ENCODE measurements around the gene PNMA8B.

The PNMA8B gene

DNA sequence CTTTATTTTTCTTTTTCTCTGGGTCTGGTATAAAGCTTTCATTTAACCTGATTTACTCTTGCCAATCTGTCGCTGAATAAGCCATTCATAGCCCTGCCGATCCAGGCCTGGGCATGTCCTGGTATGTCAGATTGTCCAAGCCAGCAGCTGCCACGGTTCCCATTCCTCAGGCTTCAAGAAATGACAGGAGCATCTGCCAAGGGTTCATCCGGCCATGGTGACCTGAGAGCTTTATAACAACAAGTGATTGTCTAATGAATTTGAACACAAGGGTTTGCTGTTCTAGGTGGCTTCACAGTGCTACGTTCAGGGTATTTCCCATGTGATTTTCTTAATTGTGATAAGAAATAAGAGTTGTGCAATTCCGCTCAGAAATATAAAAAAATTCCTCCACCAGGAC is 44.3 kb downstream of the PNMA8B start:
- peak; percentile 91 for DNase-seq

DNA sequence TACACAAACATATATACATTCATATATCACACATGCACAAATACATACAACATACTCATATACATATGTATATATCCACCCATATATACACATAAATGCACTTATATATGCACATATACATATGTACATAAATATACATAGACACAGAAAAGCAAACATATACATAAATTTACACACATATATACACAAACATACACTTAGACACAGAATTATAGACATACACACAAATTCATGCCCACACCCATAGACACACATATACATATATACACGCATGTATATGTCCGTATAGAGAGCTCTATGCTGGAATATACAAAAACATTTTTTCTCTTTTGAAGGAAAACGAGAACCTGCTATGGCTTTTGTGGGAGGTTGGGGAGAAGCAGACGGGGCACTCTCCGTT is 44.9 kb downstream of the PNMA8B start:
- DNase-seq = no peak

DNA sequence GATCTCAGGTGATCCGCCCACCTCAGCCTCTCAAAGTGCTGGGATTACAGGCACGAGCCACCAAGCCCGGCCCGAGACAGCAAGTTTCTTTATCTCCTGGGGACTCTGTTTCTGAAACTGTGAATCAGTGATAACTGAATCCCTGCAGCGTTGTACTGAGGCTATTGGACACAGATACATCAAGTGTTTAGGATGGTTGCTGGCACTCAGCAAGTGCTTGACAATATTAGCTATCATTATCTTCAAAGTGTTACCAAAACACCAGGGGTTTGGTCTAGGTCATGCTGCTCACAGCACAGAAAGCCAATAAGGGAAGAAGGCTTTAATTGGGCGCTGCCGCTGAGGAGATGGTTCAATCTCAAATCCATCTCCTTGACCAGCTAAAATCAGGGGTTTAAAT is 46.4 kb downstream of the PNMA8B start:
- DNase-seq = no peak

DNA sequence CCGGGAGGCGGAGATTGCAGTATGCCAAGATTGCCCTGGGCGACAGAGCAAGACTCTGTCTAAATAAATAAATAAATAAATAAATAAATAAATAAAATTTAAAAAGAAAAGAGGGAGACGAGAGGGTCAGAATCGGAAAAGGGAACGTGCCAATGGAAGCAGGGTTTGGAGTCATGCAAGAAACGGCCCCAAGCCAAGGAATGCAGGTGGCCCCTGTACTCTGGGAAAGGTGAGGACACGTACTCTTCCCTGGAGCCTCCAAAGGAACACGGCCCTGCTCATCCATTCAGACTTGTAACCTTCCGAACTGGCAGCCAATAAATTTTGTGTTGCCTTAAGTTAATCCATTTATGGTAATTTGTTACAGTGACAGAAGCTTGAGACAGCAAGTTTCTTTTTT is 47.1 kb downstream of the PNMA8B start:
- DNase-seq = no peak

DNA sequence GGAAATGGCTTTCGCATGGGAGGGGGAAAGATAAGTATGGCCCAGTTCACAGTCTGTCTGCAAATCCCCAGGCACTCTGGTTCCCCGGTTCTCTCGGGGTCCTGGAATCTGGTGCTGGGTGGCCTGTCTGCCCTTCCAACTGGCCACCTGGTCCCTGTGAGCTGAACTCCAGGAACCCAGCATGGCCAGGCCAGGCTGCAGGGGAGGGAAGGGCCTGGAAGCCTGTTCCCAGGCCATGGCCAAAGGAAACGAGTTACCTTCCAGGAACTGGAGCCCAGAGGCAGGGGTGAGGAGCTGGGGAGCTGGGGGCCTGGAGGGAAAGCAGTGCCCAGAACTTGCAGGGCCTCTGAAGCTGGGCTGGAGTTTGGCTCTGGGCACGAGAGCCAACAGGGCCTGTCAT is 47.8 kb downstream of the PNMA8B start:
- DNase-seq = no peak

DNA sequence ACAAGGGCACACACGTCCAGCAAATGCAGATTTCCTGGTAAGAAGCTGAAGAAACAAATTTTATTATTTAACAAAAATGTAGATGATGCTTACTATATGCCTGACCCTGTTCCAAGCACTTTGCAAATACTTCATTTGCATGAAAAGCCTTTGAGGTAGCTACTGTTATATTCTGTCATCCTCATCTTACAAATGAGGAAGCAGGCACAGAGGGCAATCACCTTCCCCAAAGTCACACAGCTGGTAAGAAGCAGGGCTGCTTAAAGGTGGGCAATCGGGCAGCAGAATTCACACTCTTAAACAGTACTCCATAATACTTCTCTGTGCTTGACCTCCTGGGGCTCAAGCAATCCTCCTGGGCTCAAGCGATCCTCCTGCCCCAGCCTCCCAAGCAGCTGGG is 48.7 kb downstream of the PNMA8B start:
- DNase-seq = no peak

DNA sequence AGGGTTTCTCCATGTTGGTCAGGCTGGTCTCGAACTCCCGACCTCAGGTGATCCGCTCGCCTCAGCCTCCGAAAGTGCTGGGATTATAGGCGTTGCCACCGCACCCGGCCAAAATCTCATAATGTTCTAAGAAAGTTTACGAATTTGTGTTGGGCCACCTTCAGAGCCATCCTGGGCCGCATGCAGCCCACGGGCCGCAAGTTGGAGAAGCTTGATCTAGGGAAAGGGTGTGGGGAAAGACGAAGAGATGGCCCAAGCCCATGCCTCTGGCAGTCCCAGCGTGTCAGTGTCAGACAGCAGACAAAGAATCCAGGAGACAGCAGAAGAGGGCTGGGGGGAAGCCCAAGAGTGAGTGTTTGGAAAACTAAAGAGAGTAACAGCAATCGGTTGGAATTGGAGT is 49.6 kb downstream of the PNMA8B start:
- DNase-seq = no peak

DNA sequence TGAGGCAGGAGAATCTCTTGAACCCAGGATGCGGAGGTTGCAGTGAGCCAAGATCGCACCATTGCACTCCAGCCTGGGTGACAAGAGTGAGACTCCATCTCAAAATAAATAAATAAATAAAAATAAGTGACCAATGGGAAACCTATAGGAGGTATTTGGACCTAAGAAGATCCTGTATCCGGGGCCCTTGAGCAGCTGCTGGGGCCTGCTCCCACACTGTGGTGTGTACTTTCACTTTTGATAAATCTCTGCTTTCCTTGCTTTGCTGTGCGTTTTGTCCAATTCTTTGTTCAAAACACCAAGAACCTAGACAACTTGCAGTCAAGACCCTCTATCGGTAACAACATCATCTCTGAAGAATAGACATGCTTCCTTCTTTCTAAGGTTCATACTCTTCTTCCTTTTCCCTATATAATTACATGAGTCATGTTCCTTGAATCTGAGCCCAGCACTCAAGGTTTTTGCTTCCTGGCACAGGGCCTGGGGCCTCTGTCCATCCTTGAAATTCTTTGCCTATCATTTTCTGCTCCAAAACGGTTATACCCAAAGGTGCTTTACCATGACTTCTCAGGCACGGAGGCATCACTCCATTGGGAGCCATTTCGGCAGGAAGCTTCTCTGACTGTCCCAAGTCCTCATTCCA is 52.7 kb downstream of the PNMA8B start:
- DNase-seq = no peak

DNA sequence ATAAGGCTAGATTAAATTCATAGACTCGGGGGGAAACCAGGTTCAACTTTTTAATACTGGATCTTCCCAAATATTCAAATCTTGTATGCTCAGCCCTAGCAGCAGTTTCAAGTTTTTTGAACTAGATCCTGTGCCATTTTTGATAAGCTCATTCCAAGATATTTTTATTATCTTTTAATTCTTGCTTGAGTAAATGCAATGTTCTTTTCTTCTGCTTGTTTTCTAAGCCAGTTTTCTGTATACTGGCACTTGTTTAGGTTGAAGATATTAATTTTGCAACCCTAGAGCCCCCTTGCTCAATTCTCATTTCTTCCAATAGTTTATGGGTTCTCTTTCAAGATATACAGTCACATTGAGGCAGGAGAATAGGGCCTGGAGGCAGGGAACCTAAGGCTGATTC is 53.8 kb downstream of the PNMA8B start:
- DNase-seq = no peak

Data from NCI-H2171 treated with DMSO at 0.1 percent for 48 hours (cell line).